Measurements from ENCODE around the gene ITPKC. TPM values are rescaled to one million over a fixed set of nuclear protein-coding genes. Genes with fewer than 3 reads are reported as not detected.

The ITPKC gene
- total and polyA plus RNA-seq, 2 of the 13 experiments (the other 11 are each of a cell fraction or from before 2014, with no cell fraction given), result 6.9 to 11.2 TPM

DNA sequence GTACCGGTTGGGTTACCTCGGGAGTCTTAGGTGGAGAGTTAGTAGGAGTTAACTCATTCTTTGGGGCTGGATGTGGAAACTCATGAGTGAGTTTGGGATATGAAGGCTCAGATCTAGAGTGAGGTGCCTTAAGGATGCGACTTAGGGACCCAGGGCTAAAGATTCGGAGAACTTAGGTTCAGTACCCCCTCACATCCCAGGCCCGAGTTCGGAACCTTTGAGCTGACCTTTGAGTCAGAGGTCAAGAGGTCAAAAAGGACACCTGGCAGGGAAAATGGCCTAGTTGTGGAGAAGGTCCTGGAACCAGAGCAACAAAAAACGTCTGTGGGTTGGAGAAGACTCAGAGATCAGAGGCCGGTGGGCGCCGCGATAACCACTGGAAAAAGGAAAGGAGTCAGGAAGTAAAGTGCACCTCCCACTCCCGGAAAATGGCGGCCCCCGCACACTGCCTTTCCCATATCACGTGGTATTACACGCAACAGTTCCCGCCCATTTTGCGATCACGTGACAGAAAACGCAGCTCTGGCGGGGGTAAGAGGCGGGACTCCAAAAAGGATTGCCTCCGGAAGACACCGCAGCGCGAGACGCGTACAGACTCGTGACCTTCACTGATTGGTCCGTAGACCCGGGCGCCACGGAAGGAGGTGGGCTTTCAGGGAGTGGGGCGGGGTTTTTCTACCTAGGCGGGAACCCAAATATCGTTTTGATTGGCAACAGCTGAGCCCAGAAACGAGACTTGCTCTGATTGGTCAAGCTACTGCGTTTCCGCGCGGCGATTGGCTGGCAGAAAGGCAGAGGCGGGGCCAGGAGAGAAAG, 33.4 kb downstream of the ITPKC start, which contains the start of gene ACTMAP (continued):
- TF ChIP-seq, protein P1, sequence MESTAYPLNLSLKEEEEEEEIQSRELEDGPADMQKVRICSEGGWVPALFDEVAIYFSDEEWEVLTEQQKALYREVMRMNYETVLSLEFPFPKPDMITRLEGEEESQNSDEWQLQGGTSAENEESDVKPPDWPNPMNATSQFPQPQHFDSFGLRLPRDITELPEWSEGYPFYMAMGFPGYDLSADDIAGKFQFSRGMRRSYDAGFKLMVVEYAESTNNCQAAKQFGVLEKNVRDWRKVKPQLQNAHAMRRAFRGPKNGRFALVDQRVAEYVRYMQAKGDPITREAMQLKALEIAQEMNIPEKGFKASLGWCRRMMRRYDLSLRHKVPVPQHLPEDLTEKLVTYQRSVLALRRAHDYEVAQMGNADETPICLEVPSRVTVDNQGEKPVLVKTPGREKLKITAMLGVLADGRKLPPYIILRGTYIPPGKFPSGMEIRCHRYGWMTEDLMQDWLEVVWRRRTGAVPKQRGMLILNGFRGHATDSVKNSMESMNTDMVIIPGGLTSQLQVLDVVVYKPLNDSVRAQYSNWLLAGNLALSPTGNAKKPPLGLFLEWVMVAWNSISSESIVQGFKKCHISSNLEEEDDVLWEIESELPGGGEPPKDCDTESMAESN (CRISPR knock-in tag; conservative IDR thresholded peaks at IDR 0.05), result no peak; the same call in 1 of the 2 replicates
- TF ChIP-seq, protein P2, sequence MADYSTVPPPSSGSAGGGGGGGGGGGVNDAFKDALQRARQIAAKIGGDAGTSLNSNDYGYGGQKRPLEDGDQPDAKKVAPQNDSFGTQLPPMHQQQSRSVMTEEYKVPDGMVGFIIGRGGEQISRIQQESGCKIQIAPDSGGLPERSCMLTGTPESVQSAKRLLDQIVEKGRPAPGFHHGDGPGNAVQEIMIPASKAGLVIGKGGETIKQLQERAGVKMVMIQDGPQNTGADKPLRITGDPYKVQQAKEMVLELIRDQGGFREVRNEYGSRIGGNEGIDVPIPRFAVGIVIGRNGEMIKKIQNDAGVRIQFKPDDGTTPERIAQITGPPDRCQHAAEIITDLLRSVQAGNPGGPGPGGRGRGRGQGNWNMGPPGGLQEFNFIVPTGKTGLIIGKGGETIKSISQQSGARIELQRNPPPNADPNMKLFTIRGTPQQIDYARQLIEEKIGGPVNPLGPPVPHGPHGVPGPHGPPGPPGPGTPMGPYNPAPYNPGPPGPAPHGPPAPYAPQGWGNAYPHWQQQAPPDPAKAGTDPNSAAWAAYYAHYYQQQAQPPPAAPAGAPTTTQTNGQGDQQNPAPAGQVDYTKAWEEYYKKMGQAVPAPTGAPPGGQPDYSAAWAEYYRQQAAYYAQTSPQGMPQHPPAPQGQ (CRISPR knock-in tag; IDR thresholded peaks at IDR 0.05; ENCODE audit: borderline replicate concordance), result no peak
- TF ChIP-seq, protein P3, sequence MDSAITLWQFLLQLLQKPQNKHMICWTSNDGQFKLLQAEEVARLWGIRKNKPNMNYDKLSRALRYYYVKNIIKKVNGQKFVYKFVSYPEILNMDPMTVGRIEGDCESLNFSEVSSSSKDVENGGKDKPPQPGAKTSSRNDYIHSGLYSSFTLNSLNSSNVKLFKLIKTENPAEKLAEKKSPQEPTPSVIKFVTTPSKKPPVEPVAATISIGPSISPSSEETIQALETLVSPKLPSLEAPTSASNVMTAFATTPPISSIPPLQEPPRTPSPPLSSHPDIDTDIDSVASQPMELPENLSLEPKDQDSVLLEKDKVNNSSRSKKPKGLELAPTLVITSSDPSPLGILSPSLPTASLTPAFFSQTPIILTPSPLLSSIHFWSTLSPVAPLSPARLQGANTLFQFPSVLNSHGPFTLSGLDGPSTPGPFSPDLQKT (CRISPR knock-in tag; IDR thresholded peaks at IDR 0.05; ENCODE audit: borderline replicate concordance), result no peak
- peak; percentile 37; the same call in 1 of the 2 replicates for TF ChIP-seq ZNF124 (CRISPR knock-in tag; IDR thresholded peaks at IDR 0.05)
- TF ChIP-seq ZNF562 (CRISPR knock-in tag; IDR thresholded peaks at IDR 0.05; ENCODE audit: borderline replicate concordance), result no peak
- no peak for TF ChIP-seq CCAR2 (optimal IDR thresholded peaks at IDR 0.05; ENCODE audit: low read depth, low read length)
- no peak for TF ChIP-seq ZNF674 (CRISPR knock-in tag; IDR thresholded peaks at IDR 0.05; ENCODE audit: low read depth)
- TF ChIP-seq NCOA1 (CRISPR knock-in tag; IDR thresholded peaks at IDR 0.05), result no peak
- TF ChIP-seq GATAD2A (CRISPR knock-in tag; IDR thresholded peaks at IDR 0.05), result peak; percentile 10; the same call in 1 of the 2 replicates
- TF ChIP-seq, protein P4, sequence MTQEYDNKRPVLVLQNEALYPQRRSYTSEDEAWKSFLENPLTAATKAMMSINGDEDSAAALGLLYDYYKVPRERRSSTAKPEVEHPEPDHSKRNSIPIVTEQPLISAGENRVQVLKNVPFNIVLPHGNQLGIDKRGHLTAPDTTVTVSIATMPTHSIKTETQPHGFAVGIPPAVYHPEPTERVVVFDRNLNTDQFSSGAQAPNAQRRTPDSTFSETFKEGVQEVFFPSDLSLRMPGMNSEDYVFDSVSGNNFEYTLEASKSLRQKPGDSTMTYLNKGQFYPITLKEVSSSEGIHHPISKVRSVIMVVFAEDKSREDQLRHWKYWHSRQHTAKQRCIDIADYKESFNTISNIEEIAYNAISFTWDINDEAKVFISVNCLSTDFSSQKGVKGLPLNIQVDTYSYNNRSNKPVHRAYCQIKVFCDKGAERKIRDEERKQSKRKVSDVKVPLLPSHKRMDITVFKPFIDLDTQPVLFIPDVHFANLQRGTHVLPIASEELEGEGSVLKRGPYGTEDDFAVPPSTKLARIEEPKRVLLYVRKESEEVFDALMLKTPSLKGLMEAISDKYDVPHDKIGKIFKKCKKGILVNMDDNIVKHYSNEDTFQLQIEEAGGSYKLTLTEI (CRISPR knock-in tag; conservative IDR thresholded peaks at IDR 0.05), result no peak
- peak; percentile 93 for TF ChIP-seq SP2 (CRISPR knock-in tag; IDR thresholded peaks at IDR 0.05)
- no peak for TF ChIP-seq ZNF781 (CRISPR knock-in tag; IDR thresholded peaks at IDR 0.05; ENCODE audit: borderline replicate concordance, not compliant biosample characterization)
- TF ChIP-seq, protein P5, sequence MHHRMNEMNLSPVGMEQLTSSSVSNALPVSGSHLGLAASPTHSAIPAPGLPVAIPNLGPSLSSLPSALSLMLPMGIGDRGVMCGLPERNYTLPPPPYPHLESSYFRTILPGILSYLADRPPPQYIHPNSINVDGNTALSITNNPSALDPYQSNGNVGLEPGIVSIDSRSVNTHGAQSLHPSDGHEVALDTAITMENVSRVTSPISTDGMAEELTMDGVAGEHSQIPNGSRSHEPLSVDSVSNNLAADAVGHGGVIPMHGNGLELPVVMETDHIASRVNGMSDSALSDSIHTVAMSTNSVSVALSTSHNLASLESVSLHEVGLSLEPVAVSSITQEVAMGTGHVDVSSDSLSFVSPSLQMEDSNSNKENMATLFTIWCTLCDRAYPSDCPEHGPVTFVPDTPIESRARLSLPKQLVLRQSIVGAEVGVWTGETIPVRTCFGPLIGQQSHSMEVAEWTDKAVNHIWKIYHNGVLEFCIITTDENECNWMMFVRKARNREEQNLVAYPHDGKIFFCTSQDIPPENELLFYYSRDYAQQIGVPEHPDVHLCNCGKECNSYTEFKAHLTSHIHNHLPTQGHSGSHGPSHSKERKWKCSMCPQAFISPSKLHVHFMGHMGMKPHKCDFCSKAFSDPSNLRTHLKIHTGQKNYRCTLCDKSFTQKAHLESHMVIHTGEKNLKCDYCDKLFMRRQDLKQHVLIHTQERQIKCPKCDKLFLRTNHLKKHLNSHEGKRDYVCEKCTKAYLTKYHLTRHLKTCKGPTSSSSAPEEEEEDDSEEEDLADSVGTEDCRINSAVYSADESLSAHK (CRISPR knock-in tag; IDR thresholded peaks at IDR 0.05; ENCODE audit: borderline replicate concordance), result no peak
- TF ChIP-seq RXRA (CRISPR knock-in tag; IDR thresholded peaks at IDR 0.05), result peak; percentile 49; the same call in 1 of the 2 replicates
- TF ChIP-seq SYNCRIP (IDR thresholded peaks at IDR 0.05; ENCODE audit: insufficient read depth, low read depth, low read length), result no peak
- TF ChIP-seq NR2F6 (IDR thresholded peaks at IDR 0.05), result peak; percentile 98
- TF ChIP-seq NR2F6 (CRISPR knock-in tag; IDR thresholded peaks at IDR 0.05), result peak; percentile 96
- TF ChIP-seq HNF4A (CRISPR knock-in tag; IDR thresholded peaks at IDR 0.05), result peak; percentile 69
- TF ChIP-seq MTF1 (CRISPR knock-in tag; IDR thresholded peaks at IDR 0.05), result no peak
- no peak for TF ChIP-seq SRY (CRISPR knock-in tag; IDR thresholded peaks at IDR 0.05)
- TF ChIP-seq ZNF615 (CRISPR knock-in tag; IDR thresholded peaks at IDR 0.05; ENCODE audit: borderline replicate concordance), result no peak

Data from HepG2 (cell line).